ENCODE results near the gene NFIC.

GRCh38 chr19:3491396-3492119 is 125.2 kb downstream of the NFIC start:
- TF ChIP-seq CTCF (IDR thresholded peaks at IDR 0.05) (no peak), ZFX (IDR thresholded peaks at IDR 0.05; ENCODE audit: borderline replicate concordance) (no peak)
